G401.6 (cell line): Measurements from ENCODE around the gene LIPJ.

Experiments
- FAIRE-seq: peaks from 2 replicates; lab custom pipeline; 2012; peaks lifted over from hg19 to GRCh38; lab: Jason Lieb, UNC

The LIPJ gene

GRCh38 chr10:88598055-88598454 is 11.5 kb downstream of the LIPJ start:
- FAIRE-seq, result no peak

GRCh38 chr10:88608052-88608732 is 21.6 kb downstream of the LIPJ start:
- FAIRE-seq, result no peak

GRCh38 chr10:88608780-88609179 is 22.2 kb downstream of the LIPJ start:
- FAIRE-seq, result no peak

- no peak for FAIRE-seq
These were observed 29.9 kb downstream of the LIPJ start for GRCh38 chr10:88616250-88616977.

GRCh38 chr10:88617772-88618300 is 31.3 kb downstream of the LIPJ start:
- no peak for FAIRE-seq

GRCh38 chr10:88618496-88618895 is 31.9 kb downstream of the LIPJ start:
- no peak for FAIRE-seq

- FAIRE-seq, result no peak
These were observed 33.9 kb downstream of the LIPJ start for GRCh38 chr10:88620441-88620840.

GRCh38 chr10:88623835-88624234 is 37.3 kb downstream of the LIPJ start:
- FAIRE-seq, result no peak

- no peak for FAIRE-seq
These were observed 38.3 kb downstream of the LIPJ start for GRCh38 chr10:88624840-88625239.

GRCh38 chr10:88640186-88640585 is 53.6 kb downstream of the LIPJ start:
- FAIRE-seq, result no peak

GRCh38 chr10:88642209-88642608 is 55.6 kb downstream of the LIPJ start:
- no peak for FAIRE-seq

- no peak for FAIRE-seq
These were observed 56.4 kb downstream of the LIPJ start for GRCh38 chr10:88642963-88643362.

GRCh38 chr10:88647061-88647615 is 60.6 kb downstream of the LIPJ start:
- no peak for FAIRE-seq

GRCh38 chr10:88651101-88651551 is 64.6 kb downstream of the LIPJ start:
- no peak for FAIRE-seq

- FAIRE-seq, result no peak
These were observed 66.1 kb downstream of the LIPJ start for GRCh38 chr10:88652616-88653015.
